H1 (cell line): ENCODE results near the gene ANAPC7. TPM values are rescaled to one million over a fixed set of nuclear protein-coding genes. Genes with fewer than 3 reads are reported as not detected.

Source experiments
- CTCF ChIA-PET: fragments of 300-600 bp; sonication (Branson Sonifier 250); formaldehyde crosslinking; loops from one replicate; lab custom pipeline; 2021; ENCODE audit not compliant: partially characterized antibody; lab: Charles Lee
- POLR2A ChIA-PET: fragments of 300-600 bp; sonication (Branson Sonifier 250); formaldehyde crosslinking; loops from one replicate; lab custom pipeline; 2021; ENCODE audit warnings: inconsistent platforms; ENCODE audit not compliant: partially characterized antibody; lab: Charles Lee
- DNase-seq, 2 experiments: peaks; one replicate each; pipeline versions ENCODE4 v3.0.0 to v3.0.0-alpha.2; 2010 to 2022; ENCODE audit warnings: low spot score in 2 of 2, low read depth in 1 of 2, mixed read lengths in 1 of 2
- FAIRE-seq: peaks from 2 replicates; lab custom pipeline; 2011; peaks lifted over from hg19 to GRCh38; lab: Jason Lieb, UNC
- H2AFZ ChIP-seq: 2 replicates; pipeline ENCODE4 v1.8.1; 2012; ENCODE audit warnings: low read length, inconsistent platforms
- H2AK5ac ChIP-seq: 2 replicates; pipeline ENCODE4 v1.6.1; 2013; ENCODE audit warnings: low read depth, low read length
- H2BK120ac ChIP-seq: replicated peaks from 2 replicates; pipeline ENCODE3; 2013; ENCODE audit warnings: low read depth, low read length, inconsistent platforms
- H2BK12ac ChIP-seq: 2 replicates; pipeline ENCODE4 v1.6.1; 2013; ENCODE audit warnings: low read depth, low read length
- H2BK15ac ChIP-seq: 2 replicates; pipeline ENCODE4 v1.6.1; 2013; ENCODE audit warnings: low read length
- H2BK20ac ChIP-seq: 2 replicates; pipeline ENCODE4 v1.6.1; 2013; ENCODE audit warnings: low read length
- H2BK5ac ChIP-seq: 2 replicates; pipeline ENCODE4 v1.6.1; 2013; ENCODE audit warnings: low read depth, low read length
- H3K14ac ChIP-seq: 2 replicates; pipeline ENCODE4 v1.6.1; 2013; ENCODE audit warnings: inconsistent platforms; ENCODE audit not compliant: insufficient read length
- H3K18ac ChIP-seq: 2 replicates; pipeline ENCODE4 v1.6.1; 2013; ENCODE audit warnings: low read length; ENCODE audit errors: extremely low read depth
- H3K23ac ChIP-seq: 2 replicates; pipeline ENCODE4 v1.6.1; 2013; ENCODE audit warnings: inconsistent platforms; ENCODE audit not compliant: insufficient read length
- H3K23me2 ChIP-seq: 2 replicates; pipeline ENCODE4 v1.6.1; 2013; ENCODE audit warnings: low read depth, low read length
- H3K27ac ChIP-seq: 2 replicates; pipeline ENCODE4 v1.6.1; 2011; ENCODE audit warnings: low read depth, low read length, inconsistent platforms
- H3K27me3 ChIP-seq, 4 experiments: replicated peaks in 1 of 4; 1 replicate in 1 of 4; 2 replicates in 3 of 4; pipeline versions ENCODE4 v1.6.1 to v1.8.1; 2011 to 2013; ENCODE audit warnings: low read length in 3 of 4, mild to moderate bottlenecking in 3 of 4, inconsistent platforms in 2 of 4, mixed read lengths in 2 of 4, moderate library complexity in 1 of 4; ENCODE audit not compliant: control insufficient read depth in 3 of 4, insufficient read depth in 3 of 4; ENCODE audit errors: extremely low read depth in 1 of 4
- H3K36me3 ChIP-seq, 4 experiments: 2 replicates each; pipeline versions ENCODE4 v1.6.1 to v1.8.1; 2011 to 2013; ENCODE audit warnings: mild to moderate bottlenecking in 4 of 4, low read length in 3 of 4, moderate library complexity in 2 of 4, control low read depth in 1 of 4, inconsistent platforms in 1 of 4; ENCODE audit not compliant: insufficient read depth in 4 of 4, control insufficient read depth in 2 of 4
- H3K4ac ChIP-seq: replicated peaks from 2 replicates; pipeline ENCODE3; 2013; ENCODE audit warnings: low read length, low read depth, mixed read lengths, inconsistent platforms; ENCODE audit not compliant: insufficient read length
- H3K4me1 ChIP-seq, 4 experiments: replicated peaks in 1 of 4; 1 replicate in 1 of 4; 2 replicates in 3 of 4; pipeline versions ENCODE4 v1.6.1 to v1.8.1; 2011 to 2013; ENCODE audit warnings: low read length in 3 of 4, inconsistent platforms in 2 of 4, mixed read lengths in 1 of 4; ENCODE audit not compliant: insufficient read depth in 4 of 4, control insufficient read depth in 3 of 4
- H3K4me2 ChIP-seq, 2 experiments: 2 replicates each; pipeline versions ENCODE4 v1.6.1 to v1.8.1; 2011 to 2013; ENCODE audit warnings: low read depth in 2 of 2, low read length in 2 of 2, control low read depth in 1 of 2, inconsistent platforms in 1 of 2, mild to moderate bottlenecking in 1 of 2; ENCODE audit not compliant: insufficient read depth in 1 of 2
- H3K4me3 ChIP-seq, 4 experiments: fragments of 200-600, 300-600 bp in 1 of 4; sonication (generic), shearing (Covaris generic), sonication (Bioruptor Twin) in 1 of 4; 2 replicates each; pipeline versions ENCODE4 v1.5.1 to v1.8.1; 2011 to 2016; ENCODE audit warnings: low read length in 4 of 4, low read depth in 3 of 4, control low read depth in 2 of 4, inconsistent platforms in 2 of 4, mild to moderate bottlenecking in 2 of 4, mixed read lengths in 1 of 4, moderate library complexity in 1 of 4; ENCODE audit not compliant: insufficient read depth in 2 of 4; ENCODE audit errors: extremely low read depth in 1 of 4
- H3K56ac ChIP-seq: replicated peaks from 2 replicates; pipeline ENCODE3; 2013; ENCODE audit warnings: low read depth, mild to moderate bottlenecking, mixed read lengths, low read length, inconsistent platforms; ENCODE audit not compliant: insufficient read length
- H3K79me1 ChIP-seq: 2 replicates; pipeline ENCODE4 v1.6.1; 2013; ENCODE audit warnings: low read depth, low read length, control low read depth
- H3K79me2 ChIP-seq, 2 experiments: 2 replicates each; pipeline versions ENCODE4 v1.6.1 to v1.8.1; 2012 to 2013; ENCODE audit warnings: low read length in 2 of 2, mild to moderate bottlenecking in 2 of 2, inconsistent platforms in 1 of 2; ENCODE audit not compliant: insufficient read depth in 2 of 2, control insufficient read depth in 1 of 2
- H3K9ac ChIP-seq, 4 experiments: replicated peaks in 1 of 4; 1 replicate in 1 of 4; 2 replicates in 3 of 4; pipeline versions ENCODE4 v1.6.1 to v1.8.1; 2011 to 2013; ENCODE audit warnings: low read depth in 3 of 4, low read length in 3 of 4, control low read depth in 2 of 4, mild to moderate bottlenecking in 2 of 4, moderate library complexity in 2 of 4, inconsistent platforms in 1 of 4; ENCODE audit errors: extremely low read depth in 1 of 4
- H3K9me3 ChIP-seq, 2 experiments: 2 replicates each; pipeline versions ENCODE4 v1.6.1 to v1.8.1; 2012 to 2013; ENCODE audit warnings: mild to moderate bottlenecking in 2 of 2, moderate library complexity in 2 of 2, control low read depth in 1 of 2, inconsistent platforms in 1 of 2, low read depth in 1 of 2, low read length in 1 of 2, mixed read lengths in 1 of 2; ENCODE audit not compliant: insufficient read depth in 2 of 2
- H4K20me1 ChIP-seq, 2 experiments: replicated peaks in 1 of 2; 2 replicates each; pipeline versions ENCODE3 to v1.8.1; 2011 to 2013; ENCODE audit warnings: inconsistent platforms in 2 of 2, low read length in 2 of 2, mild to moderate bottlenecking in 1 of 2; ENCODE audit not compliant: insufficient read depth in 2 of 2, control insufficient read depth in 1 of 2
- H4K5ac ChIP-seq: 2 replicates; pipeline ENCODE4 v1.6.1; 2013; ENCODE audit warnings: low read length, low read depth, mixed read lengths, inconsistent platforms; ENCODE audit not compliant: insufficient read length
- H4K8ac ChIP-seq: 2 replicates; pipeline ENCODE4 v1.8.0; 2013; ENCODE audit warnings: mild to moderate bottlenecking, moderate library complexity, low read length, inconsistent platforms; ENCODE audit not compliant: insufficient read depth; ENCODE audit errors: extremely low read depth
- H4K91ac ChIP-seq: replicated peaks from 2 replicates; pipeline ENCODE3; 2013; ENCODE audit warnings: low read length, mixed read lengths, inconsistent platforms; ENCODE audit not compliant: insufficient read length
- BACH1 ChIP-seq: IDR thresholded peaks from 2 replicates; pipeline ENCODE4 v1.6.1; 2012; ENCODE audit warnings: low read length, improper control_type of control experiment
- GTF2F1 ChIP-seq: IDR thresholded peaks from 2 replicates; pipeline ENCODE4 v1.6.1; 2012; ENCODE audit warnings: low read depth, low read length, improper control_type of control experiment, borderline replicate concordance
- NANOG ChIP-seq: IDR thresholded peaks from 2 replicates; pipeline ENCODE4 v1.6.1; 2011; ENCODE audit warnings: low read length, low read depth, mild to moderate bottlenecking, inconsistent platforms; ENCODE audit not compliant: insufficient read depth, poor library complexity, severe bottlenecking
- RNF2 ChIP-seq: fragments of 200-900, 300-1000 bp; sonication (generic); IDR thresholded peaks from 2 replicates; pipeline ENCODE4 v1.7.1; 2016; ENCODE audit warnings: borderline replicate concordance, low read depth, mild to moderate bottlenecking, antibody characterized with exemption, low read length; ENCODE audit not compliant: poor library complexity, severe bottlenecking; ENCODE audit errors: missing control alignments
- SP1 ChIP-seq: IDR thresholded peaks from 2 replicates; pipeline ENCODE4 v1.6.1; 2011; ENCODE audit warnings: low read depth, low read length
- TCF12 ChIP-seq: IDR thresholded peaks from 2 replicates; pipeline ENCODE4 v1.6.1; 2011; ENCODE audit warnings: low read depth, mild to moderate bottlenecking, low read length
- USF2 ChIP-seq: IDR thresholded peaks from 2 replicates; pipeline ENCODE4 v1.6.1; 2011; ENCODE audit warnings: low read length, improper control_type of control experiment
- WGBS, 2 experiments: shearing (Covaris generic) in 1 of 2; methylation state at CpG; one replicate each; pipeline versions ENCODE4 v1.1.6 to v1.1.7; 2013 to 2015; ENCODE audit warnings: low lambda C conversion rate in 2 of 2, mixed read lengths in 2 of 2, inconsistent platforms in 1 of 2, low coverage in 1 of 2, missing lambda C conversion rate in 1 of 2; ENCODE audit not compliant: insufficient replicate concordance in 2 of 2, insufficient coverage in 1 of 2, insufficient read length in 1 of 2; ENCODE audit errors: extremely low coverage in 1 of 2, missing lambda C conversion rate in 1 of 2; 5-methylcytosine and 5-hydroxymethylcytosine counted together
- polyA plus RNA-seq, 7 experiments: library from polyadenylated mRNA; depleted of rRNA in 3 of 7; stranded (reverse) in 5 of 7; unstranded in 2 of 7; fragments of >200 nt in 5 of 7; fragments of 200-250 nt in 2 of 7; gene quantifications; 1 replicate in 5 of 7; 2 replicates in 1 of 7; 4 replicates in 1 of 7; pipeline versions ENCODE4 v1.2.1 to v1.2.3, GENCODE V29; 2011 to 2013; ENCODE audit warnings: missing spikeins in 2 of 7, mixed read lengths in 2 of 7
- total RNA-seq: library from RNA; stranded (reverse); fragmentation: NEBNext Ultra II Directional; extraction: Animal tissue kit (Norgen Biotek cat#: 25700); gene quantifications from 2 replicates; pipeline ENCODE4 v1.2.1, GENCODE V29; 2021

ANAPC7 gene
- total and polyA plus RNA-seq, 2 of the 8 experiments (the other 6 are each of a cell fraction or from before 2014, with no cell fraction given), result 72.8 to 105 TPM

GRCh38 chr12:110421159-110421661 is 17.7 kb upstream of the ANAPC7 start:
- H4K8ac ChIP-seq, result no peak overlapping the region; the same call in 1 of the 2 replicates
- H3K9me3 ChIP-seq, result no peaks in the 10 kb centered on the region
- no peak overlapping the region for H2BK120ac ChIP-seq
- no peaks in the 10 kb centered on the region for H3K23me2 ChIP-seq
- H3K14ac ChIP-seq, result no peak overlapping the region
- H3K27me3 ChIP-seq, result no peaks in the 10 kb centered on the region
- H2BK15ac ChIP-seq, result no peak overlapping the region
- no peak overlapping the region for H3K4me3 ChIP-seq
- no peak overlapping the region for H3K18ac ChIP-seq
- H3K79me2 ChIP-seq, result no peaks in the 10 kb centered on the region
- no peak overlapping the region for H2BK12ac ChIP-seq
- DNase-seq (no peak), FAIRE-seq (no peak)
- CTCF ChIA-PET, result interaction anchor here (0.6 to 3.1 kb wide), 5 partner anchors 10 to 1011 kb away, joined by 3 to 21 read pairs (median 3); no protein-coding TSS in a partner anchor
- no peak overlapping the region for H4K5ac ChIP-seq
- H3K36me3 ChIP-seq, result no peaks in the 10 kb centered on the region
- H2AK5ac ChIP-seq, result no peak overlapping the region
- no peak overlapping the region for H2BK20ac ChIP-seq
- H2BK5ac ChIP-seq, result no peak overlapping the region
- H3K4me2 ChIP-seq, result no peak overlapping the region
- H3K23ac ChIP-seq, result no peak overlapping the region
- WGBS, 2 experiments, result 88% methylated on average over 3 of the region's 3 CpGs; no CpG with 5 or more reads in 1 of the 2 experiments
- no peak overlapping the region for H3K27ac ChIP-seq
- H3K79me1 ChIP-seq, result no peaks in the 10 kb centered on the region
- POLR2A ChIA-PET, result interaction anchor here (1.0 to 1.3 kb wide), 2 partner anchors 10 to 55 kb away, joined by 3 to 5 read pairs; no protein-coding TSS in a partner anchor
- H3K4ac ChIP-seq, result no peak overlapping the region
- no peak overlapping the region for H4K91ac ChIP-seq
- H4K20me1 ChIP-seq, result no peaks in the 10 kb centered on the region
- H3K4me1 ChIP-seq, result peaks cover 3 to 5% (median 3%) of the 10 kb centered on the region in 4 experiments; a peak in 4 of 7 replicates
- no peak overlapping the region for H3K9ac ChIP-seq
- 0 out of 2 replicates have a peak overlapping the region, but pooled peaks have one; percentile 8 for H2AFZ ChIP-seq
- no peak overlapping the region for H3K56ac ChIP-seq
- TF ChIP-seq USF2, result no peak
- no peak for TF ChIP-seq RNF2
- no peak for TF ChIP-seq NANOG
- no peak for TF ChIP-seq SP1
- TF ChIP-seq GTF2F1, result no peak
- TF ChIP-seq BACH1, result no peak
- TF ChIP-seq TCF12, result no peak
